ENCODE results near the gene KRTCAP2. TPM values are rescaled to one million over a fixed set of nuclear protein-coding genes. Genes with fewer than 3 reads are reported as not detected.

The KRTCAP2 gene
- total RNA-seq, 4 donors from 2014 or later: 80.8 to 144 (median 92.3) TPM

DNA sequence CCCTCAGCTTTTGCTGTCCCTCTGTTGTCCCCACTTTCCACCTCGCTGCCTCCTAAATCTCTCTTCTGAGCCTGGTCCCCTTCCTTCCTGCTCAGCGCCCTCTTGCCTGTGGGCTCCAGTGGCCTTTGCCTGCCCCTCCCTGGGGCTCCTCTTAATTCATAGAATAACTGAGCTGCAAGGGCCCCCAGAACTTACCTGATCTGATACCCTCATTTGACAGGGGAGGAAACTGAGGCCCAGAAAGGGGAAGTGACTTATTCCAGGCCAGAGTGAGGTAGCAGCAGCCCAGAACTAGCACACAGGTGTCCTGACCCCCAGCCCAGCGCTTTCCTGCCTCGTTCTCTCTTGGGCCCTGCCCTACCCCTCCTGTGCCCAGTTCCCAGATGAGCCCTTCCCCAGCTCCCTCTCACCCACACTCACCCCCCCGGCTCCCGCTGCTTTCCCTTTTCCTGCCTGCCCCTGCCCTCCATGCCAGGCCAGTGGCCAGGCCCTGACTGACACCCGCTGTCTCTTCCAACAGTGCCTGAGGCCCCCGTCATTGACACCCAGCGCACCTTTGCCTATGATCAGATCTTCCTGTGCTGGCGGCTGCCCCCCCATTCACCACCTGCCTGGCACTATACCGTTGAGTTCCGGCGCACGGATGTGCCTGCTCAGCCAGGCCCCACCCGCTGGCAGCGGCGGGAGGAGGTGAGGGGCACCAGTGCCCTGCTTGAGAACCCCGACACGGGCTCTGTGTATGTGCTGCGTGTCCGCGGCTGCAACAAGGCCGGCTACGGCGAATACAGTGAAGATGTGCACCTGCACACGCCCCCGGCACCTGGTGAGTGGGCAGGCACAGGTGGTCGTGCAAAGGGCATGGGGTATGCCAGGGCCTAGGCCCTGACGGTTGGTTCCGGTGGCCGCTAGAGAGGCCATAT lies 6.3 kb upstream of the KRTCAP2 start:
- 86 to 100% methylated on average over 1 to 7 of the region's 31 CpGs for WGBS, 2 donors (ENCODE audit: low coverage in 1 of 2)
- no peaks in the 10 kb centered on the region for H3K9me3 ChIP-seq
- no peak overlapping the region for H3K27ac ChIP-seq
- peaks cover 0 to 7% of the 10 kb centered on the region in 2 donors for H3K36me3 ChIP-seq
- peaks cover 17% of the 10 kb centered on the region for H3K27me3 ChIP-seq
- peaks cover 0 to 18% (median 9%) of the 10 kb centered on the region in 3 donors for H3K4me1 ChIP-seq
- TF ChIP-seq, protein P1, sequence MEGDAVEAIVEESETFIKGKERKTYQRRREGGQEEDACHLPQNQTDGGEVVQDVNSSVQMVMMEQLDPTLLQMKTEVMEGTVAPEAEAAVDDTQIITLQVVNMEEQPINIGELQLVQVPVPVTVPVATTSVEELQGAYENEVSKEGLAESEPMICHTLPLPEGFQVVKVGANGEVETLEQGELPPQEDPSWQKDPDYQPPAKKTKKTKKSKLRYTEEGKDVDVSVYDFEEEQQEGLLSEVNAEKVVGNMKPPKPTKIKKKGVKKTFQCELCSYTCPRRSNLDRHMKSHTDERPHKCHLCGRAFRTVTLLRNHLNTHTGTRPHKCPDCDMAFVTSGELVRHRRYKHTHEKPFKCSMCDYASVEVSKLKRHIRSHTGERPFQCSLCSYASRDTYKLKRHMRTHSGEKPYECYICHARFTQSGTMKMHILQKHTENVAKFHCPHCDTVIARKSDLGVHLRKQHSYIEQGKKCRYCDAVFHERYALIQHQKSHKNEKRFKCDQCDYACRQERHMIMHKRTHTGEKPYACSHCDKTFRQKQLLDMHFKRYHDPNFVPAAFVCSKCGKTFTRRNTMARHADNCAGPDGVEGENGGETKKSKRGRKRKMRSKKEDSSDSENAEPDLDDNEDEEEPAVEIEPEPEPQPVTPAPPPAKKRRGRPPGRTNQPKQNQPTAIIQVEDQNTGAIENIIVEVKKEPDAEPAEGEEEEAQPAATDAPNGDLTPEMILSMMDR (IDR thresholded peaks at IDR 0.05): no peak
- TF ChIP-seq EP300 (IDR thresholded peaks at IDR 0.05) (no peak), POLR2A (IDR thresholded peaks at IDR 0.05) (no peak), POLR2AphosphoS5 (IDR thresholded peaks at IDR 0.05) (no peak)
- ATAC-seq: no peak
- H3K4me3 ChIP-seq: no peak overlapping the region

DNA sequence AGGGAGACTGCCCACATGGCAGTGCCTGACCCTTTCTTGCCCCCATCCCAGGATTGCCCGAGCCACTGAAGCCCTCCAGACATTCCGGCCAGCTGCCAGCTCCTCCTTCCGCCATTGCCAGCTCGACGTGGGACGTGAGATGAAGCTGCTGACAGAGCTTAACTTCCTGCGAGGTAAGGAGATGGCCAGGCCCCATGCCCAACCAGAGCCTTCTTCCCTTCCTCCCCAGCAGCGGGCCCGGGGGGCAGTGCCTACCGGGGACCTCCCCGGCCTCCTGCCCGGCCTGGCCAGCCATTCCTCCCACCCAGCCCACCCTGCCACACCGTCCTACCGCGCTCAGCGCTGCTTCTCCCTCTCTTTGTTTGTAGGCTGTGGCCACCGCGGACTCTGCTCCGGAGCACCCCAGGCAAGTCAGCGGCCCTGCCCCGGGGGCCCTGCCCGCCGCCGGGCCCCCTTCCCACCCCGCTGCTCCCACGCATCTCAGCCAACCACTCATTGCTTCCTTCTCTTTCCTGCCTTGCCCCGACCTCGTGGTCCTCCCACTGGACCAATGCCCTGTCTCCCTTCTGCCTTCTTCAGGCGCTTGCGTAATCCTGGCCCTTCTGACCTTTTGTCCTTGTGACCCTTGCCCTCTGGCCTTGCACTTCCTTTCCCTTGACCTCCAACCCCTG lies 5.5 kb upstream of the KRTCAP2 start:
- TF ChIP-seq, protein P1 (IDR thresholded peaks at IDR 0.05): no peak
- TF ChIP-seq EP300 (IDR thresholded peaks at IDR 0.05): no peak
- no peak for TF ChIP-seq POLR2AphosphoS5 (IDR thresholded peaks at IDR 0.05)
- Histone ChIP-seq H3K4me3 (no peak overlapping the region), H3K27me3 (peaks cover 25% of the 10 kb centered on the region), H3K4me1 (peaks cover 0 to 26% (median 13%) of the 10 kb centered on the region in 3 donors), H3K9me3 (no peaks in the 10 kb centered on the region), H3K27ac (no peak overlapping the region), H3K36me3 (peaks cover 0 to 7% of the 10 kb centered on the region in 2 donors)
- WGBS, 2 donors (ENCODE audit: low coverage in 1 of 2): 79% methylated on average over 6 of the region's 30 CpGs; no CpG with 5 or more reads in 1 of the 2 donors
- ATAC-seq: no peak

DNA sequence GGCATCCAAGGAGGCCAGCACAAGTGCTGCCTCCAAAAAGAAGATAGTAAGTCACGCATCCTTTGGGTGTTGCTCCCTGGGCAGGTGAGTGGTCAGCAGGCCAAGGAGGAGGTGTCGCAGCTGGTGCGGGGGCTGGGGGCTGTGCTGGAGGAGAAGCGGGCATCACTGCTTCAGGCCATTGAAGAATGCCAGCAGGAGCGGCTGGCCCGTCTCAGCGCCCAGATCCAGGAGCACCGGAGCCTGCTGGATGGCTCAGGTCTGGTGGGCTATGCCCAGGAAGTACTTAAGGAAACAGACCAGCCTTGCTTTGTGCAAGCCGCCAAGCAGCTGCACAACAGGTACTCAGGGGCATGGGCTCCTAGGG lies 4.8 kb upstream of the KRTCAP2 start:
- Histone ChIP-seq H3K36me3 (peaks cover 0 to 7% of the 10 kb centered on the region in 2 donors), H3K27me3 (peaks cover 28% of the 10 kb centered on the region), H3K4me1 (peaks cover 0 to 30% (median 17%) of the 10 kb centered on the region in 3 donors), H3K9me3 (no peaks in the 10 kb centered on the region), H3K27ac (no peak overlapping the region), H3K4me3 (no peak overlapping the region)
- TF ChIP-seq, protein P1 (IDR thresholded peaks at IDR 0.05): no peak
- TF ChIP-seq EP300 (IDR thresholded peaks at IDR 0.05) (no peak), POLR2A (IDR thresholded peaks at IDR 0.05) (no peak), POLR2AphosphoS5 (IDR thresholded peaks at IDR 0.05) (no peak)
- no CpG with 5 or more reads among the region's 9 CpGs for WGBS, 2 donors (ENCODE audit: low coverage in 1 of 2)
- ATAC-seq: no peak

DNA sequence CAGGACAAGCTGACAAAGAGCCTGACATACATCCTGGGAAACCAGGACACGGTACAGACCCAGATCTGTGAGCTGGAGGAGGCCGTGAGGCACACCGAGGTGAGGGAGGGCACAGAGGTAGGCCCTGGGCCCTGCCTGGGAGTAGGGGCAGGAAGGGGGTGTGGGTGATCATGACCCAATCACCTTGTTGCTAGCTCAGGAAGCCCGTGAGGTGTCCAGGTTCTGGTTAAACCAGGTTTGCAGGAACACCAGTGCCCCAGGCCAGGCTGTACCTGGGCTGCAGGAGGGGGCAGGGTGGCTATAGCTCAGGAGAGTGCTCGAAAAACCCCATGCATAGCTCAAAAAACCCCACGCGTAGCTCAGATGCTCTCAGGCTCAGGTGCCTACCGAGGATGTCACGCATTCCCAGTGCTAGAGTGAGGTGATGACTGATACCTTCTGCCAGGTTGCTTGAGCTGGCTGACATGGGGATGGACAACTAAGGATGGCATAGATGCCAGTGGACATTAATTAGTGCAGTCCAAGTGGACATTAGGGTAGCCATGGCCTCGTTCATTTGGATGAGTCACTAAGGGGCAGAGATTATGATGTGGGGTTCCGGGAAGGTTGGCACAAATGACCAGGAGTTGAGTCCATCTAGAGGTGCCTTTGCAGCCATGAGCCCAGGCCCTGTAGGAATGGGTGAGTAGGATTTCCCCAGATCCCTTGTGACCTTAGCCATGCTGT lies 4.3 kb upstream of the KRTCAP2 start:
- H3K9me3 ChIP-seq: no peaks in the 10 kb centered on the region
- H3K27me3 ChIP-seq: peaks cover 28% of the 10 kb centered on the region
- TF ChIP-seq POLR2A (IDR thresholded peaks at IDR 0.05) (no peak), POLR2AphosphoS5 (IDR thresholded peaks at IDR 0.05) (no peak), EP300 (IDR thresholded peaks at IDR 0.05) (no peak)
- TF ChIP-seq, protein P1 (IDR thresholded peaks at IDR 0.05): no peak
- peaks cover 0 to 7% of the 10 kb centered on the region in 2 donors for H3K36me3 ChIP-seq
- H3K4me3 ChIP-seq: no peak overlapping the region
- 63 to 97% methylated on average over 6 of the region's 11 CpGs for WGBS, 2 donors (ENCODE audit: low coverage in 1 of 2)
- no peak overlapping the region for H3K27ac ChIP-seq
- ATAC-seq: no peak
- H3K4me1 ChIP-seq: peaks cover 0 to 33% (median 18%) of the 10 kb centered on the region in 3 donors
